ENCODE measurements around the gene LIME1. TPM values are rescaled to one million over a fixed set of nuclear protein-coding genes. Genes with fewer than 3 reads are reported as not detected.

The LIME1 gene
- total and polyA plus RNA-seq, 2 of the 8 experiments (the other 6 are each of a cell fraction or from before 2014, with no cell fraction given) = 4.5 to 5.9 TPM

DNA sequence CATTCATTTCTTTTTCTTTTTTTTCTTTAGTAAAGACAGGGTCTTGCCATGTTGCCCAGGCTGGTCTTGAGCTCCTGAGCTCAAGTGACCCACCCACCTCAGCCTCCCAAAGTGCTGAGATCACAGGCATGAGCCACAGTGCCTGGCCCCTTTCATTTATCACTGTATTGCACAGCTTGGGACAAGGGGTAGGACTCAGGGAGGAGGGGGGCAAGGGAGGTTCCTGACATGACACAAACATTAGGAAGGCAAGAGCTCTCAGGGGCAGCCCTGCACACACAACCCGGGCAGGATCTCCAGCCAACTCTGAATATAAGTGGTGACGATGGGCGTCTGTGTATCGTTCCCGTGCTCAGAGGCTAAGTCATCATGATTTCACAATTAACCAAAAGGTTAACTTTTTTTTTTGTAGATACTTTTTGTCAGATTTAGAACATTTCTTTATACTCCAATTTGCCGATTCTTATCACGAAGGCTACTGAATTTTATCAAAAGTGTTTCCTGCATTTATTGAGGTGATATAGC lies 23.0 kb downstream of the LIME1 start:
- Histone ChIP-seq H4K91ac (replicated peaks; ENCODE audit: insufficient read length, low read length) (no peak overlapping the region), H4K20me1 (replicated peaks in 1 of 2; ENCODE audit: control insufficient read depth in 1 of 2, insufficient read depth in 2 of 2, low read length in 2 of 2) (no peaks in the 10 kb centered on the region), H2BK12ac (ENCODE audit: low read depth, low read length) (no peak overlapping the region), H3K27me3 (replicated peaks in 1 of 4; ENCODE audit: control insufficient read depth in 3 of 4, extremely low read depth in 1 of 4, insufficient read depth in 3 of 4, low read length in 3 of 4) (no peaks in the 10 kb centered on the region), H3K79me2 (ENCODE audit: control insufficient read depth in 1 of 2, insufficient read depth in 2 of 2, low read length in 2 of 2) (no peaks in the 10 kb centered on the region), H3K23ac (ENCODE audit: insufficient read length) (no peak overlapping the region), H2AK5ac (ENCODE audit: low read depth, low read length) (no peak overlapping the region), H3K23me2 (ENCODE audit: low read depth, low read length) (no peaks in the 10 kb centered on the region), H2BK120ac (replicated peaks; ENCODE audit: low read depth, low read length) (no peak overlapping the region), H3K4me1 (replicated peaks in 1 of 4; ENCODE audit: control insufficient read depth in 3 of 4, insufficient read depth in 4 of 4, low read length in 3 of 4) (no peaks in the 10 kb centered on the region), H3K14ac (ENCODE audit: insufficient read length) (no peak overlapping the region), H3K27ac (ENCODE audit: low read depth, low read length) (no peak overlapping the region), H3K36me3 (ENCODE audit: control insufficient read depth in 2 of 4, insufficient read depth in 4 of 4, low read length in 3 of 4) (no peaks in the 10 kb centered on the region), H3K9ac (replicated peaks in 1 of 4; ENCODE audit: extremely low read depth in 1 of 4, low read depth in 3 of 4, low read length in 3 of 4) (no peak overlapping the region), H2BK20ac (ENCODE audit: low read length) (no peak overlapping the region), H3K4me3 (ENCODE audit: extremely low read depth in 1 of 4, insufficient read depth in 2 of 4, low read depth in 3 of 4, low read length in 4 of 4) (no peak overlapping the region), H2BK15ac (ENCODE audit: low read length) (no peak overlapping the region), H3K79me1 (ENCODE audit: low read depth, low read length) (no peaks in the 10 kb centered on the region; the same call in 1 of the 2 replicates), H4K8ac (ENCODE audit: extremely low read depth, insufficient read depth, low read length) (no peak overlapping the region), H3K4ac (replicated peaks; ENCODE audit: insufficient read length, low read depth, low read length) (no peak overlapping the region), H2AFZ (ENCODE audit: low read length) (no peak overlapping the region), H3K18ac (ENCODE audit: extremely low read depth, low read length) (no peak overlapping the region), H2BK5ac (ENCODE audit: low read depth, low read length) (no peak overlapping the region), H3K4me2 (ENCODE audit: insufficient read depth in 1 of 2, low read depth in 2 of 2, low read length in 2 of 2) (no peak overlapping the region), H3K9me3 (ENCODE audit: insufficient read depth in 2 of 2, low read depth in 1 of 2, low read length in 1 of 2) (no peaks in the 10 kb centered on the region), H3K56ac (replicated peaks; ENCODE audit: insufficient read length, low read depth, low read length) (no peak overlapping the region), H4K5ac (ENCODE audit: insufficient read length, low read depth, low read length) (no peak overlapping the region)
- DNase-seq (ENCODE audit: low read depth in 1 of 2, low spot score in 2 of 2) = no peak
- no peak for FAIRE-seq
- CTCF ChIA-PET (ENCODE audit: partially characterized antibody) = interaction anchor here (0.7 to 2.1 kb wide), 3 partner anchors 14 to 806 kb away, joined by 4 to 10 read pairs (median 6); no protein-coding TSS in a partner anchor
- 79% methylated on average over 7 of the region's 7 CpGs; no CpG with 5 or more reads in 1 of the 2 experiments for WGBS, 2 experiments (ENCODE audit: extremely low coverage in 1 of 2, insufficient coverage in 1 of 2, insufficient read length in 1 of 2, insufficient replicate concordance in 2 of 2, low coverage in 1 of 2, low lambda C conversion rate in 2 of 2, missing lambda C conversion rate in 1 of 2)
- POLR2A ChIA-PET (ENCODE audit: partially characterized antibody) = interaction anchor here (1.2 kb wide), 1 partner anchor 19 kb away, joined by 3 read pairs; no protein-coding TSS in a partner anchor
- no peak for TF ChIP-seq HDAC2 (IDR thresholded peaks at IDR 0.05; ENCODE audit: borderline replicate concordance in 1 of 2, low read depth in 2 of 2, low read length in 2 of 2)
- no peak for TF ChIP-seq JUN (IDR thresholded peaks at IDR 0.05; ENCODE audit: low read depth, low read length)
- TF ChIP-seq FOSL1 (IDR thresholded peaks at IDR 0.05; ENCODE audit: insufficient read depth, low read depth, low read length) = no peak
- no peak for TF ChIP-seq RFX5 (IDR thresholded peaks at IDR 0.05; ENCODE audit: borderline replicate concordance, low read depth, low read length)
- TF ChIP-seq CBX8 (IDR thresholded peaks at IDR 0.05; ENCODE audit: borderline replicate concordance, low read depth, low read length) = no peak
- no peak for TF ChIP-seq SIRT6 (IDR thresholded peaks at IDR 0.05; ENCODE audit: low read length)
- TF ChIP-seq, protein P1, sequence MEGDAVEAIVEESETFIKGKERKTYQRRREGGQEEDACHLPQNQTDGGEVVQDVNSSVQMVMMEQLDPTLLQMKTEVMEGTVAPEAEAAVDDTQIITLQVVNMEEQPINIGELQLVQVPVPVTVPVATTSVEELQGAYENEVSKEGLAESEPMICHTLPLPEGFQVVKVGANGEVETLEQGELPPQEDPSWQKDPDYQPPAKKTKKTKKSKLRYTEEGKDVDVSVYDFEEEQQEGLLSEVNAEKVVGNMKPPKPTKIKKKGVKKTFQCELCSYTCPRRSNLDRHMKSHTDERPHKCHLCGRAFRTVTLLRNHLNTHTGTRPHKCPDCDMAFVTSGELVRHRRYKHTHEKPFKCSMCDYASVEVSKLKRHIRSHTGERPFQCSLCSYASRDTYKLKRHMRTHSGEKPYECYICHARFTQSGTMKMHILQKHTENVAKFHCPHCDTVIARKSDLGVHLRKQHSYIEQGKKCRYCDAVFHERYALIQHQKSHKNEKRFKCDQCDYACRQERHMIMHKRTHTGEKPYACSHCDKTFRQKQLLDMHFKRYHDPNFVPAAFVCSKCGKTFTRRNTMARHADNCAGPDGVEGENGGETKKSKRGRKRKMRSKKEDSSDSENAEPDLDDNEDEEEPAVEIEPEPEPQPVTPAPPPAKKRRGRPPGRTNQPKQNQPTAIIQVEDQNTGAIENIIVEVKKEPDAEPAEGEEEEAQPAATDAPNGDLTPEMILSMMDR (IDR thresholded peaks at IDR 0.05; ENCODE audit: control extremely low read depth in 1 of 3, insufficient read depth in 1 of 3, low read depth in 1 of 3, low read length in 3 of 3) = no peak
- no peak for TF ChIP-seq TBP (IDR thresholded peaks at IDR 0.05; ENCODE audit: low read depth, low read length)
- TF ChIP-seq BCL11A (IDR thresholded peaks at IDR 0.05; ENCODE audit: low read depth in 2 of 2, low read length in 2 of 2) = no peak
- no peak for TF ChIP-seq TCF12 (IDR thresholded peaks at IDR 0.05; ENCODE audit: low read depth, low read length)
